Activated naive CD4-positive, alpha-beta T cell (primary cell): ENCODE data around the gene CACNA1H.
"Not testable (repeated sequence)": the region's sequence is repeated elsewhere in the genome, so short reads cannot be mapped to it uniquely, and the experiment has no call there.

Experiments
- DNase-seq, 4 experiments: peaks; one replicate each; lab custom pipeline; 2025; lab: John Stamatoyannopoulos, UW

Gene CACNA1H

DNA sequence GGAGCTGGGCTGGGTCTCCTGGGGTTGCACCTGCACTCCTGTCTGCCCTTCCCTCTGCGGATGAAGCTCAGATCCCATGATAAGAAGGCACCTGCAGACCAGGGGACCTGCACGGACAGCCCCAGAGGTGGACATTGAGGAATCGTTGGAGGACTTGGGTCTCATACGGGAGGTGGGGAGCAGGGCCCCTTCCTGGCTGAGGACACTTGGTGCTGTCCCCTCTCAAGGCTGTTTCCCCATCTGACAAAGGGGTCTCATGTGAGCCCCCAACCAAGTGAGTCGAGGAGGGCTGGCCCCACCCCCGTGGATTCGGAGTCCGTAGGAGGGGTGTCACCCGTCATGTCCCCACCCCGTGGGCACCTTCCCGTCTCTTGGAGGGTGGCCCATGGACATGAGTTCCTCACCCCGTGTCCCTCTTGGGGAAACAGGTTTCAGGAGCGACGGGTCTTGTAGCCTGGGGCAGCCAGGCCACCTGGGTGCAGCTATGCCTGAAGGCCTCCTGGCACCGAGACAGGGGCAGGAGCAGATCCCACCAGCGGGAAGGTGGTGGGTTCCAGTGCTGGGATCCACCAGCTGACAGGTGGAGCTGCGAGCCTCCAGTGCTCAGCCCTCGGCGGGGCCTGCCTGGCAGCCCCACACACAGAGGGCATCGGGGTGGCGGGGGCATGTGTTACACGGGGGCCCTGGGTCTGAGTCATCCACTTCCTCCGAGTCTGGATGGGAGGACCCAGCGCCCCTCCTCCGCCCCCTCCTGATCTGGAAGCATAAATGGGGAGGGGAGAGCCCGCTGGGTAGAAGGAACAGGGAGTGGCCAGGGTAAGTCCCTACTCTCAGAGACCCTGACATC is 102.6 kb downstream of the CACNA1H start, which contains the start of gene TPSD1:
TPSD1 (plus strand) TSS at position 794 of the 847 bp plus-strand sequence. CDS start 212 bp downstream, outside the sequence.
- not testable (repeated sequence) for DNase-seq

DNA sequence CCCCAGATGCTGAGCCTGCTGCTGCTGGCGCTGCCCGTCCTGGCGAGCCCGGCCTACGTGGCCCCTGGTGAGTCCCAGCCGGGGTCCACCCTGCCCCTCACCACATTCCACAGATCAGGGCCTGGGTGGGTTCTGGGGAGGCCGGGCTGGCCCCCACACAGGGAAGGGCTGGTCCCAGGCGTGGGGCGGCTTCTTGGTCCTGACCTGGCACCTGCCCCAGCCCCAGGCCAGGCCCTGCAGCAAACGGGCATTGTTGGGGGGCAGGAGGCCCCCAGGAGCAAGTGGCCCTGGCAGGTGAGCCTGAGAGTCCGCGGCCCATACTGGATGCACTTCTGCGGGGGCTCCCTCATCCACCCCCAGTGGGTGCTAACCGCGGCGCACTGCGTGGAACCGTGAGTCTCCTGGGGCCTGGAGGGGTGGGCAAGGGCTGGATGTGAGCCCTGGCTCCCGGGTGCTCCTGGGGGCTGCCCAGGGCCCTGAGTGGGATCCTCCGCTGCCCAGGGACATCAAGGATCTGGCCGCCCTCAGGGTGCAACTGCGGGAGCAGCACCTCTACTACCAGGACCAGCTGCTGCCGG is 103.5 kb downstream of the CACNA1H start:
- not testable (repeated sequence) for DNase-seq

GRCh38 chr16:1256874-1257322 is 104.0 kb downstream of the CACNA1H start:
- DNase-seq = no peak

DNA sequence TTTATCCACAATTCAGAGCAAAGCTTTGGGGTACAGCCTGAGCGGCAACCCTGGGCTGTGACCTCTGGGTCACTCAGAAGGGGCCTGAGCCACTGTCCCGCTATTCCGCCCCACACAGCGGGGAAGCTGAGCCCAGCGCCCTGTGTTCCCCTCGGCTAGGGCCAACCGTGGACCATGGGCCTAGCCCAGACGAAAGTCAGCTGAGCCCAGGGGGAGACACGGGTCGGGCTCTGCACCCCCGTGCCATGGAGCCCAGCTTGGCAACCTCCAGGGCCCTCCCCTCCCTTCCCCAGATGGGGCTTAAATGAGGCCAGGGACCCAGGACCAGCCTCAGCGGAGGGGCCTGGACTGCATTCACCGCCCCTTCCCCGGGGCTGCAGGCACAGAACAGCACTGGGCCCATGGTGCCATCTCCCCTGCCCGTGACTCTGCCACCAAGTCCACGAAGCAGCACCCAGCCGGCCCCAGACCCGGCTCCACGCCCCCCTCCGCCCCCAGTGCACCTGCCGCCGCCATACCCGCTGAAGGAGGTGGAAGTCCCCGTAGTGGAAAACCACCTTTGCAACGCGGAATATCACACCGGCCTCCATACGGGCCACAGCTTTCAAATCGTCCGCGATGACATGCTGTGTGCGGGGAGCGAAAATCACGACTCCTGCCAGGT is 104.8 kb downstream of the CACNA1H start:
- DNase-seq = no peak

- DNase-seq = no peak
These were observed 105.3 kb downstream of the CACNA1H start for GRCh38 chr16:1258225-1258600.

DNA sequence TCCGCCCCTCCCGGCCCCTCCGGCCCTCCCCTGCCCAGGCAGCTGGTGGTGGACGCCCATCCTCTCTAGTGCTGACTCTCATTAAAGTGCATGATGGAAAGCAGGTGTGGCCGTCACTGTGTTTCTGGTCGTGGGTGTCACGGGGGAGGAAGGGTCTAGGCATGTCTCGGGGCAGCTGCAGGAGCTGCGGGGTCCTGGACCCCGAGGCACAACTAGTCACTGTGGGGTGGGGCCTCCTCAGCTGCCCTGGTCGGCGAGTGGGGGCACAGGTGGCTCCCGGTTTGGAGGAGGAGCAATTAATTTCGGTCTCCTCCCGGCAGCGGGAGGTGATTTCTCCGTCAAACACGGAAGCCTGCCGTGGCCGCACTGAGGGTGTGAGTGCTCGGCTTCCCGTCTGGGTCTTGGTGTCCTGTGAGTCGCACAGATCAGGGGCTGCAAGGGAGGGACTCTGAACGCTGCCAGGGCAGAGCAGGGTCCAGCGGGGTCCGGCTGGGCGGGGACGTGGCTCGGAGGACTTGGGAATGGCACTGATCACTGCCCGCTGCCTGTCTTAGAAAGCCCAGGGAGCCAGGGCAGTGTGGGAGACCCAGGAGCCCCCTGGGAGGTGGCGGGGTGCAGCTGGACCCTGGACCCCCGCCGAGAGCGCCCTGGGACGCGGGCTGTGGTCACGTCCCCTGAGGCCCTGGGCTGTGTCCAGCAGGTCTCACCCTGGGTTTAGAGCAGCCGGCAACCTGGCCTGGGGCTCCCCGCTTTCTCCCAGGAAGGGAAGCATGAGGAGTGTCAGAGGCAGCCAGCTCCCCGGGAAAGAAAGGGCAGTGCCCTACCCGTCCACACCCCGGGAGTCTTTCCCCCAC is 106.2 kb downstream of the CACNA1H start:
- no peak for DNase-seq

DNA sequence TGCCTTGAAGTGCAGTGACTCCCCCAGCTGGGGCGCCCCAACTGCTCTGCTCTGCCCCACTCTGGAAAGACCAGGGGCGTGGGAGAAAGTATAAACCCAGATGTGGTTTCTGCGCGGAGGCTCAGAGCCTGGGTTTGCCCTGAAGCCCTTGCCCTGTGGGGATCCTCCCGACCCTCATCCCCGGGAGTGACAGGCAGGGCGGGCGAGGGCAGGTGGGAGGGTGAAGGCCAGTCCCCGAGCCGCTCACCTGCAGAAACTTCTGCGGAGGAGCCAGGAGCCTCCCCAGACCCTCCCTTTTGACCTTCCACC is 106.8 kb downstream of the CACNA1H start:
- DNase-seq = no peak

DNA sequence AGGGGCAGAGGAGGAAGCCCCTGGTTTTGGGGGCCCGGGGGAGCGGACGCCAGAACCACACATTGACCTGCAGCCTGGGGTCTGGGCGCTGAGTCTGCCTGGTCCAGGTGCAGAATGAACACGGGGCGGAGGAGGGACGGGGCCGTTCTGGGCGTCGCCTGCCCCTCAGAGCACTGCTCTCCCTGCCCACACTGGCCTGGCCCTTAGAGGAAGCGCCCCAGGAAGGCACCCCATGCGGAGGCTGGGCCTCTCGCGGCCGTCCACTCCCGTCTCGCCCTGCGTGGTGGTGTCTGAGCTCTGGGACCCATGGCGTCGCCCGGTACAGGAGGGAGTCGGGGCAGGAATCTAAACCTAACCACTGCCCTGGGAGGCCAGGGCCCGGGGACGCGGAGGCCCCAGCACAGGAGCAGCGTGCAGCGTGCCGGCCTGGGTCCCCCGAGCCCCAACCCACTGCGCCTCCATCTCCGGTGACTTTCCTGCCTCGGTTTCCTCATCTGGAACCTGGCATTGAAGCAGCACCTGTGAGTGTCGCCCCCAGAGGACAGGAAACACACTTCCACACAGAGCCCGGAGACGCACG is 107.3 kb downstream of the CACNA1H start:
- DNase-seq = no peak

DNA sequence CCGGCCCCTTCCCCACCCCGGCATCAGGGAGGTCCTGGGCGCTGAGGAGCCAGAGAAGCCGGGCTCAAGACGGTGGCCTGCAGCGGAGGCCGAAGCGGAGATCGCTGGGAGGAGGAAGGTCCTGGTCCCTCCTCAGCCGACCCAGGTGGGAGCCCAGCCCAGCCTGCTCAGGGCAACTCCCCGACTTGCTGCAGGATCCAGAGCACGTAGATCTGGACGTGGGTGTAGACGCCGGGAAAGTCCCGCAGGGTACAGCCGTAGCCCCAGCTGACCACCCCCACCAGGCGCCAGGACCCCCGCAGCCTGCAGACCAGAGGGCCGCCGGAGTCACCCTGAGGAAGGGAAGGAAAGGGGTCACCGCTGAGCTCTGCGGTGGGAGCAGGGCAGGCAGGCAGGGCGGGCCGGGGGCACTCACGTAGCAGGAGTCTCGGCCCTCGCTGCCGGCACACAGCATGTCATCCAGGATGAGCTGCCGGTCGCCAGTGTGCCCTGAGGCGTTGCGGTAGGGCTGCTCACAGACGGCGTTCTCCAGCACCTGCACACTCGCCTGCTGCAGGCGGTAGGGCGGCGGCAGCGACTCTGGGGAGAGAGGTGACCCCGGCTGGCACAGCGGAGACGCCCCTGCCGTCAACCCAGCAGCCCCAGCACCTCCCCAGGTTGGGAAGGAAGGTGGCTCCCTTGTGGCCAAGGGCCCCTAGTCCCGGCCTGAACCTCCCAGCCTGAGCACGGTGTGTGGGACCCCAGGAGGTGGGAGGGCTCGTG is 108.4 kb downstream of the CACNA1H start:
- DNase-seq = no peak

DNA sequence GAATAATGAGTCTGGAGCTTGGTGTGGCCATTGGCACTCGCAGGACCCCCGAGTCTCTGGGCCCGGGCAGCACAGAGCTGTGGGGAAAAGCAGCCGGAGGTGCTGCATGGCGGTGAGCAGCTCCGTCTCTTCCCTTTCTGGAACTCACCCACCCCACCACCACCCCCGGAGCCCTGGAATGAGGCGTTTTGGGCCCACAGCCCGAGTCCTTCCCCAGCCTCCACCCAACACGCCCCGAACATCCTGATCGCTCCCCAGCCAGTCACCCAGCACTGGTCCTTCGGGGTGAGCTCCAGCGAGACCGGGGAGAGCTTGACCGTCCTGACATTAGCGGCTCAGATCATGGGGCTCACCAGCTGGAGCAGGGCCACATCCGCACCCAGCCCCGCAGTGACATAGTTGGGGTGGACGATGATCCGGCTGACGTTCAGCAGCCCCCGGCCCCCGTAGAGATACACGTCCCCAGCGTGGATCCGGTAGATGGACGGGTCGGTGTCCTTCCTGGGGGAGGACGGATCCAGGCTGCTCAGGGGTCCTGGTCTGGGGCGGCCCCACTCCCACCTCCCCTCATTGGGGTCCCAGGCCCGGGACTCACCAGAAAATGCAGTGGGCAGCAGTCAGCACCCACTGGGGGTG is 109.4 kb downstream of the CACNA1H start:
- no peak for DNase-seq

DNA sequence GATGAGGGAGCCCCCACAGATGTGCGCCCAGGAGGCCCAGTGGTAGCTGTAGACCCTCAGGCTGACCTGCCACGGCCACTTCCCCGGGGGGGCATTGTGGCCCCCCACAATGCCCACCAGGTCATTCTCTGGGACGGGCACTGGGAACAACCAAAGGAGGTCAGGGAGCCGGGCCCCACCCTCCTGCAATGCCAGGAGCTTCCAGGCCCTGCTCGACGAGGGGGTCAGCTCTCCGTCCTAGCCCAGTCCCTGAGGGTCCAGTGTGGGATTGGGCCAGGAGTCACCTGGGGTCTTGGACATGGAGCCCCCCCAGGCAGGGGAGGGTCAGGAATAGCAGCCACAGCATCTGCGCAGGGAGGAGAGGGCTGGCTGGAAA is 109.9 kb downstream of the CACNA1H start:
- DNase-seq = no peak

DNA sequence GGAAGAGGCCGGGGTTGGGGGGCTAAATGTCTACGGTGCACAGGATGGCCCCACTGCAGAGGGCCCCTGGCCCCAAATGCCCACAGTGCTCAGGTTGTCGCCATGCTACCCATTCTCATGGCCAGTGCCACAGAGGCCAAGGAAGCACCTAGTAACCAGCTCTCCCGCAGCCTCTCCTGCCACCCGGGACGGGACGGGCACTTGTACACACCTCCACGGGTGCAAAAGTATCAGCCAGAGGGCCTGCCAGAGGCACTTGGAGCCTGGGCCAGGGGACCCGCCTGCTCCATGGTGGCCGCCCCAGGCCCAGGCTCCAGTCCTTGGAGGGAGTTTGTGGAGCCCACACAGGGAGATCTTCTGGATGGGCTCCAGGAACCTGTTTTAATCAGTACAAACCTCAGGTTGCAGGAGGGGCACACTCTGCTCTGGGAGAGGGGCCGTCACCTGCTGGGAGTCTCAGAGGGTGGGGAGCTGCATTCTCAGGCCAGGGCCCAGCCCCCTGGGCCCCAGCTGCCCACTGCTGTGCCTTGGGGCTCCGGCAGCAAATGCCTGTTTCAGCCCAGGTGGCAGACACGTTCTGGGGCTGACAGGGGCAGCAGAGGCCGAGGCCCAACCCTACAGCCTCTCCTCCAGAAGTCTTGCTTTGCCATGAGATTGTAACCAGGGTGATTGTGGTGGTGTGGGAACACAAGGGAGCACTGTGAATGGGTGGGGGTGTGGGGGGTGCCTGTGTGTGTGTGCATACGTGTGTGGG is 110.9 kb downstream of the CACNA1H start:
- no peak for DNase-seq

- no peak for DNase-seq
These were observed 111.6 kb downstream of the CACNA1H start for GRCh38 chr16:1264345-1265089.

GRCh38 chr16:1265090-1265630 is 112.3 kb downstream of the CACNA1H start:
- no peak for DNase-seq

DNA sequence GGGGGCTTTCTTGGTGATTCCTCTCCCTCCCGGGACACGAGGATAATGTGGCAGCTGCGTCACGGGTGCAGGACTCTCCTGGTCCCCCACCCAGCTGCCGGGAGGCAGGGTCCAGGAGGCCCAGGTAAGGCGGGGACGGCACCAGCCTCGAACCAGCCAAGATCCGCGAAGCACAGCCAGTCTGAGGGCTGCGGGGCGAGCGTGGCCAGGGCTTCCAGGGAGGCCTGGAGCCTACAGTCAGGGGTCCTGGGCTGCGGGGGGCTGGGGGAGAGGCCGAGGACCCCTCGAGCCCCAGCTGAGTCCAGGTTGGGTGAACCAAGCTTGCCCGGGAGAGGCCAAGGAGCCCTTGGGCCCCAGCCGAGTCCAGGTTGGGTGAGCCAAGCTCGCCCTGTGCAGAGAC is 112.9 kb downstream of the CACNA1H start:
- no peak for DNase-seq

DNA sequence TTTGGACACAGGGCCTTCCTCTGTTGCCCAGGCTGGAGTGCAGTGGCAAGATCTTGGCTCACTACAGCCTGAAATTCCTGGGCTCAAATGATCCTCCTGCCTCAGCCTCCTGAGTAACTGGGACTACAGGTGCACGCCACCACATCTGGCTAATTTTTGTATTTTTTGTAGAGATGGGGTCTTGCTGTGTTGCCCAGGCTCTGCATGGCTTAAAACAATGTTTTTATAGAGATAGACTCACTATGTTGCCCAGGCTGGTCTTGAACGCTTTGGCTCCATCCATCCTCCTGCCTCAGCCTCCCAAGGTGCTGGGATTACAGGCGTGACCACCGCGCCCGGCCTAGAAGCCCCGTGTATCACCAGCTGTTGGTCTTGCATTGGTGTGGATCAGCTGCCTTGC is 116.5 kb downstream of the CACNA1H start:
- not testable (repeated sequence) for DNase-seq

DNA sequence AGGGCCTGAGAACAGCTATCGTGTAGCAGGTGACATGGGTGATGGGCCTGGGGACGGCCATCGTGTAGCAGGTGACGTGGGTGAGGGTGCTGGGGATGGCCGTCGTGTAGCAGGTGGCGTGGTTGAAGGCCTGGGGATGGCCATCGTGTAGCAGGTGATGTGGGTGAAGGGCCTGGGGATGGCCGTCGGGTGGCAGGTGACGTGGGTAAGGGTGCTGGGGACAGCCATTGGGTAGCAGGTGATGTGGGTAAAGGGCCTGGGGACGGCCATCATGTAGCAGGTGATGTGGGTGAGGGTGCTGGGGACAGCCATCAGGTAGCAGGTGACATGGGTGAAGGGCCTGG is 118.4 kb downstream of the CACNA1H start:
- no peak for DNase-seq
